ENCODE results near the gene CHAC1.

CHAC1 gene

GRCh38 chr15:40911141-40911540, 42.1 kb upstream of the CHAC1 start:
- H2AFZ ChIP-seq (ENCODE audit: low read depth, low read length, severe bottlenecking): no peak overlapping the region
- TF ChIP-seq EZH2phosphoT487 (conservative IDR thresholded peaks at IDR 0.05; ENCODE audit: low read length): no peak

GRCh38 chr15:40911693-40912092, 41.6 kb upstream of the CHAC1 start:
- Histone ChIP-seq H3K27ac (ENCODE audit: low read depth, low read length) (no peak overlapping the region), H3K9me2 (replicated peaks; ENCODE audit: insufficient read depth, low read length) (no peaks in the 10 kb centered on the region), H4K20me1 (ENCODE audit: low read depth, low read length) (no peaks in the 10 kb centered on the region), H3K36me3 (ENCODE audit: low read length) (no peaks in the 10 kb centered on the region), H3K27me3 (ENCODE audit: low read length) (no peaks in the 10 kb centered on the region), H3K9ac (ENCODE audit: low read length) (no peak overlapping the region), H3K9me3 (ENCODE audit: insufficient read depth, low read length) (no peaks in the 10 kb centered on the region), H3K4me2 (ENCODE audit: low read depth, low read length, poor library complexity, severe bottlenecking) (no peak overlapping the region), H3K79me2 (ENCODE audit: insufficient read depth, low read length) (no peaks in the 10 kb centered on the region), H2AFZ (ENCODE audit: low read depth, low read length, severe bottlenecking) (no peak overlapping the region), H3F3A (ENCODE audit: insufficient read depth) (no peaks in the 10 kb centered on the region), H3K4me3 (ENCODE audit: insufficient read depth, low read length, poor library complexity, severe bottlenecking) (no peak overlapping the region)
- TF ChIP-seq CTCF (IDR thresholded peaks at IDR 0.05; ENCODE audit: insufficient read depth, low read length, poor library complexity, severe bottlenecking): no peak

More at GRCh38 chr15:40911141-40911540, 42.1 kb upstream of the CHAC1 start:
- H3K9me2 ChIP-seq (replicated peaks; ENCODE audit: insufficient read depth, low read length): no peaks in the 10 kb centered on the region
- H3K4me2 ChIP-seq (ENCODE audit: low read depth, low read length, poor library complexity, severe bottlenecking): no peak overlapping the region
- H3K4me3 ChIP-seq (ENCODE audit: insufficient read depth, low read length, poor library complexity, severe bottlenecking): no peak overlapping the region
- no peaks in the 10 kb centered on the region for H3K27me3 ChIP-seq (ENCODE audit: low read length)
- no peaks in the 10 kb centered on the region for H3K36me3 ChIP-seq (ENCODE audit: low read length)
- H3K9me3 ChIP-seq (ENCODE audit: insufficient read depth, low read length): no peaks in the 10 kb centered on the region
- no peak overlapping the region for H3K9ac ChIP-seq (ENCODE audit: low read length)
- no peaks in the 10 kb centered on the region for H4K20me1 ChIP-seq (ENCODE audit: low read depth, low read length)
- H3K79me2 ChIP-seq (ENCODE audit: insufficient read depth, low read length): no peaks in the 10 kb centered on the region
- H3F3A ChIP-seq (ENCODE audit: insufficient read depth): no peaks in the 10 kb centered on the region
- H3K27ac ChIP-seq (ENCODE audit: low read depth, low read length): no peak overlapping the region

GRCh38 chr15:40912478-40912877, 40.8 kb upstream of the CHAC1 start:
- H3K9me2 ChIP-seq (replicated peaks; ENCODE audit: insufficient read depth, low read length): no peaks in the 10 kb centered on the region
- no peak overlapping the region for H3K4me3 ChIP-seq (ENCODE audit: insufficient read depth, low read length, poor library complexity, severe bottlenecking)
- H3K4me2 ChIP-seq (ENCODE audit: low read depth, low read length, poor library complexity, severe bottlenecking): no peak overlapping the region
- H3K9me3 ChIP-seq (ENCODE audit: insufficient read depth, low read length): no peaks in the 10 kb centered on the region
- H3K9ac ChIP-seq (ENCODE audit: low read length): no peak overlapping the region
- TF ChIP-seq EZH2phosphoT487 (conservative IDR thresholded peaks at IDR 0.05; ENCODE audit: low read length): no peak
- no peak for TF ChIP-seq CTCF (IDR thresholded peaks at IDR 0.05; ENCODE audit: insufficient read depth, low read length, poor library complexity, severe bottlenecking)
- no peak overlapping the region for H3K27ac ChIP-seq (ENCODE audit: low read depth, low read length)
- H3K27me3 ChIP-seq (ENCODE audit: low read length): no peaks in the 10 kb centered on the region
- no peak overlapping the region for H2AFZ ChIP-seq (ENCODE audit: low read depth, low read length, severe bottlenecking)
- no peaks in the 10 kb centered on the region for H4K20me1 ChIP-seq (ENCODE audit: low read depth, low read length)
- H3K79me2 ChIP-seq (ENCODE audit: insufficient read depth, low read length): no peaks in the 10 kb centered on the region
- H3F3A ChIP-seq (ENCODE audit: insufficient read depth): no peaks in the 10 kb centered on the region
- H3K36me3 ChIP-seq (ENCODE audit: low read length): no peaks in the 10 kb centered on the region

- no peaks in the 10 kb centered on the region for H3K27me3 ChIP-seq (ENCODE audit: low read length)
- no peaks in the 10 kb centered on the region for H3K9me2 ChIP-seq (replicated peaks; ENCODE audit: insufficient read depth, low read length)
- no peak overlapping the region for H3K4me3 ChIP-seq (ENCODE audit: insufficient read depth, low read length, poor library complexity, severe bottlenecking)
- H3F3A ChIP-seq (ENCODE audit: insufficient read depth): no peaks in the 10 kb centered on the region
- no peaks in the 10 kb centered on the region for H3K36me3 ChIP-seq (ENCODE audit: low read length)
- no peak overlapping the region for H3K4me2 ChIP-seq (ENCODE audit: low read depth, low read length, poor library complexity, severe bottlenecking)
- TF ChIP-seq EZH2phosphoT487 (conservative IDR thresholded peaks at IDR 0.05; ENCODE audit: low read length): no peak
- no peak overlapping the region for H3K9ac ChIP-seq (ENCODE audit: low read length)
- no peaks in the 10 kb centered on the region for H4K20me1 ChIP-seq (ENCODE audit: low read depth, low read length)
- no peak overlapping the region for H3K27ac ChIP-seq (ENCODE audit: low read depth, low read length)
- H3K79me2 ChIP-seq (ENCODE audit: insufficient read depth, low read length): no peaks in the 10 kb centered on the region
- H2AFZ ChIP-seq (ENCODE audit: low read depth, low read length, severe bottlenecking): no peak overlapping the region
- H3K9me3 ChIP-seq (ENCODE audit: insufficient read depth, low read length): no peaks in the 10 kb centered on the region
Measured at GRCh38 chr15:40914013-40914412, 39.3 kb upstream of the CHAC1 start.
